ENCODE measurements around the gene SNCG.
"Not testable (repeated sequence)": the region's sequence is repeated elsewhere in the genome, so short reads cannot be mapped to it uniquely, and the experiment has no call there.

The SNCG gene

GRCh38 chr10:86937502-86938154, 20.8 kb upstream of the SNCG start:
- Histone ChIP-seq H3K4me1 (ENCODE audit: control insufficient read depth, insufficient read depth, low read length, unreplicated experiment) (peaks cover 13% of the 10 kb centered on the region), H3K4me3 (ENCODE audit: low read depth, low read length) (no peak overlapping the region), H3K27ac (ENCODE audit: low read depth, low read length) (no peak overlapping the region), H3K36me3 (ENCODE audit: insufficient read depth, low read length) (no peaks in the 10 kb centered on the region), H3K27me3 (ENCODE audit: insufficient read depth, low read length) (no peaks in the 10 kb centered on the region), H2AFZ (ENCODE audit: low read length, unreplicated experiment) (no peak overlapping the region), H3K79me2 (ENCODE audit: control insufficient read depth, insufficient read depth, low read length, unreplicated experiment) (no peaks in the 10 kb centered on the region)

GRCh38 chr10:86938260-86938659, 20.1 kb upstream of the SNCG start:
- Histone ChIP-seq H3K4me3 (ENCODE audit: low read depth, low read length) (no peak overlapping the region), H3K27ac (ENCODE audit: low read depth, low read length) (no peak overlapping the region), H2AFZ (ENCODE audit: low read length, unreplicated experiment) (no peak overlapping the region), H3K79me2 (ENCODE audit: control insufficient read depth, insufficient read depth, low read length, unreplicated experiment) (no peaks in the 10 kb centered on the region), H3K36me3 (ENCODE audit: insufficient read depth, low read length) (no peaks in the 10 kb centered on the region), H3K27me3 (ENCODE audit: insufficient read depth, low read length) (peaks cover 4% of the 10 kb centered on the region; the same call in 1 of the 2 replicates), H3K4me1 (ENCODE audit: control insufficient read depth, insufficient read depth, low read length, unreplicated experiment) (peaks cover 12% of the 10 kb centered on the region)

GRCh38 chr10:86940076-86940475, 18.3 kb upstream of the SNCG start:
- not testable (repeated sequence) for H3K27ac ChIP-seq (ENCODE audit: low read depth, low read length); H3K4me3 ChIP-seq (ENCODE audit: low read depth, low read length); H3K79me2 ChIP-seq (ENCODE audit: control insufficient read depth, insufficient read depth, low read length, unreplicated experiment); H3K36me3 ChIP-seq (ENCODE audit: insufficient read depth, low read length); H3K27me3 ChIP-seq (ENCODE audit: insufficient read depth, low read length); H2AFZ ChIP-seq (ENCODE audit: low read length, unreplicated experiment)
- peaks cover 12% of the 10 kb centered on the region for H3K4me1 ChIP-seq (ENCODE audit: control insufficient read depth, insufficient read depth, low read length, unreplicated experiment)

- Histone ChIP-seq H2AFZ (ENCODE audit: low read length, unreplicated experiment) (no peak overlapping the region), H3K27ac (ENCODE audit: low read depth, low read length) (no peak overlapping the region), H3K4me1 (ENCODE audit: control insufficient read depth, insufficient read depth, low read length, unreplicated experiment) (peaks cover 12% of the 10 kb centered on the region), H3K36me3 (ENCODE audit: insufficient read depth, low read length) (no peaks in the 10 kb centered on the region), H3K27me3 (ENCODE audit: insufficient read depth, low read length) (peaks cover 7% of the 10 kb centered on the region; the same call in 1 of the 2 replicates), H3K4me3 (ENCODE audit: low read depth, low read length) (no peak overlapping the region), H3K79me2 (ENCODE audit: control insufficient read depth, insufficient read depth, low read length, unreplicated experiment) (no peaks in the 10 kb centered on the region)
Observed at GRCh38 chr10:86940677-86941076, 17.7 kb upstream of the SNCG start.

GRCh38 chr10:86941426-86941825, 17.0 kb upstream of the SNCG start:
- Histone ChIP-seq H3K4me1 (ENCODE audit: control insufficient read depth, insufficient read depth, low read length, unreplicated experiment) (peaks cover 10% of the 10 kb centered on the region), H3K79me2 (ENCODE audit: control insufficient read depth, insufficient read depth, low read length, unreplicated experiment) (no peaks in the 10 kb centered on the region), H3K36me3 (ENCODE audit: insufficient read depth, low read length) (no peaks in the 10 kb centered on the region), H2AFZ (ENCODE audit: low read length, unreplicated experiment) (no peak overlapping the region), H3K4me3 (ENCODE audit: low read depth, low read length) (no peak overlapping the region), H3K27ac (ENCODE audit: low read depth, low read length) (no peak overlapping the region), H3K27me3 (ENCODE audit: insufficient read depth, low read length) (peaks cover 7% of the 10 kb centered on the region; the same call in 1 of the 2 replicates)

GRCh38 chr10:86941991-86942421, 16.4 kb upstream of the SNCG start:
- Histone ChIP-seq H2AFZ (ENCODE audit: low read length, unreplicated experiment) (no peak overlapping the region), H3K79me2 (ENCODE audit: control insufficient read depth, insufficient read depth, low read length, unreplicated experiment) (no peaks in the 10 kb centered on the region), H3K4me3 (ENCODE audit: low read depth, low read length) (peak overlapping the region; percentile 18), H3K4me1 (ENCODE audit: control insufficient read depth, insufficient read depth, low read length, unreplicated experiment) (peaks cover 4% of the 10 kb centered on the region), H3K27me3 (ENCODE audit: insufficient read depth, low read length) (peaks cover 7% of the 10 kb centered on the region; the same call in 1 of the 2 replicates), H3K36me3 (ENCODE audit: insufficient read depth, low read length) (no peaks in the 10 kb centered on the region), H3K27ac (ENCODE audit: low read depth, low read length) (no peak overlapping the region)

- Histone ChIP-seq H3K4me1 (ENCODE audit: control insufficient read depth, insufficient read depth, low read length, unreplicated experiment) (no peaks in the 10 kb centered on the region), H3K79me2 (ENCODE audit: control insufficient read depth, insufficient read depth, low read length, unreplicated experiment) (no peaks in the 10 kb centered on the region), H3K27me3 (ENCODE audit: insufficient read depth, low read length) (peaks cover 7% of the 10 kb centered on the region; the same call in 1 of the 2 replicates), H3K27ac (ENCODE audit: low read depth, low read length) (no peak overlapping the region), H3K36me3 (ENCODE audit: insufficient read depth, low read length) (no peaks in the 10 kb centered on the region), H3K4me3 (ENCODE audit: low read depth, low read length) (peak overlapping the region; percentile 18), H2AFZ (ENCODE audit: low read length, unreplicated experiment) (no peak overlapping the region)
Observed at GRCh38 chr10:86942441-86943315, 15.7 kb upstream of the SNCG start.

GRCh38 chr10:86943316-86944030, 14.9 kb upstream of the SNCG start:
- Histone ChIP-seq H3K4me3 (ENCODE audit: low read depth, low read length) (no peak overlapping the region), H2AFZ (ENCODE audit: low read length, unreplicated experiment) (no peak overlapping the region), H3K27me3 (ENCODE audit: insufficient read depth, low read length) (peaks cover 7% of the 10 kb centered on the region; the same call in 1 of the 2 replicates), H3K36me3 (ENCODE audit: insufficient read depth, low read length) (no peaks in the 10 kb centered on the region), H3K4me1 (ENCODE audit: control insufficient read depth, insufficient read depth, low read length, unreplicated experiment) (no peaks in the 10 kb centered on the region), H3K79me2 (ENCODE audit: control insufficient read depth, insufficient read depth, low read length, unreplicated experiment) (no peaks in the 10 kb centered on the region), H3K27ac (ENCODE audit: low read depth, low read length) (no peak overlapping the region)

- no peaks in the 10 kb centered on the region for H3K4me1 ChIP-seq (ENCODE audit: control insufficient read depth, insufficient read depth, low read length, unreplicated experiment)
- H3K36me3 ChIP-seq (ENCODE audit: insufficient read depth, low read length), result no peaks in the 10 kb centered on the region
- H3K4me3 ChIP-seq (ENCODE audit: low read depth, low read length), result no peak overlapping the region
- H3K79me2 ChIP-seq (ENCODE audit: control insufficient read depth, insufficient read depth, low read length, unreplicated experiment), result no peaks in the 10 kb centered on the region
- no peak overlapping the region for H2AFZ ChIP-seq (ENCODE audit: low read length, unreplicated experiment)
- H3K27ac ChIP-seq (ENCODE audit: low read depth, low read length), result no peak overlapping the region
- peaks cover 7% of the 10 kb centered on the region; the same call in 1 of the 2 replicates for H3K27me3 ChIP-seq (ENCODE audit: insufficient read depth, low read length)
Observed at GRCh38 chr10:86944031-86944419, 14.4 kb upstream of the SNCG start.

- H3K27me3 ChIP-seq (ENCODE audit: insufficient read depth, low read length), result peaks cover 7% of the 10 kb centered on the region; the same call in 1 of the 2 replicates
- no peak overlapping the region for H3K27ac ChIP-seq (ENCODE audit: low read depth, low read length)
- H3K36me3 ChIP-seq (ENCODE audit: insufficient read depth, low read length), result no peaks in the 10 kb centered on the region
- no peak overlapping the region for H3K4me3 ChIP-seq (ENCODE audit: low read depth, low read length)
- H3K4me1 ChIP-seq (ENCODE audit: control insufficient read depth, insufficient read depth, low read length, unreplicated experiment), result no peaks in the 10 kb centered on the region
- H3K79me2 ChIP-seq (ENCODE audit: control insufficient read depth, insufficient read depth, low read length, unreplicated experiment), result no peaks in the 10 kb centered on the region
- H2AFZ ChIP-seq (ENCODE audit: low read length, unreplicated experiment), result no peak overlapping the region
Observed at GRCh38 chr10:86944471-86944870, 13.9 kb upstream of the SNCG start.
